HepG2 (cell line): ENCODE measurements around the gene CEP68. TPM values are rescaled to one million over a fixed set of nuclear protein-coding genes. Genes with fewer than 3 reads are reported as not detected.

Experiments used
- BCL6 ChIP-seq: IDR thresholded peaks from 2 replicates; pipeline ENCODE4 v1.6.1; 2016; ENCODE audit warnings: missing genetic modification reagents, missing compliant biosample characterization
- CREBL2 ChIP-seq: sonication (generic); formaldehyde crosslinking; IDR thresholded peaks from 2 replicates; pipeline ENCODE4 v1.8.1; 2023; ENCODE audit warnings: missing genetic modification reagents, mild to moderate bottlenecking, borderline replicate concordance
- HNRNPK ChIP-seq: fragments of 200-400 bp; formaldehyde crosslinking; IDR thresholded peaks from 2 replicates; pipeline ENCODE4 v1.6.1; 2018; ENCODE audit warnings: low read length, low read depth, moderate library complexity, mild to moderate bottlenecking; ENCODE audit not compliant: poor library complexity, severe bottlenecking
- NR1H2 ChIP-seq: sonication (generic); formaldehyde crosslinking; IDR thresholded peaks from 2 replicates; pipeline ENCODE4 v1.8.1; 2022; ENCODE audit warnings: low read depth, missing genetic modification reagents, borderline replicate concordance
- RCOR2 ChIP-seq: IDR thresholded peaks from 2 replicates; pipeline ENCODE4 v1.6.1; 2016; ENCODE audit warnings: missing biosample characterization, missing genetic modification reagents
- TEAD3 ChIP-seq: optimal IDR thresholded peaks from 2 replicates; pipeline ENCODE3; 2016; ENCODE audit warnings: borderline replicate concordance
- ZNF44 ChIP-seq: sonication (generic); formaldehyde crosslinking; IDR thresholded peaks from 2 replicates; pipeline ENCODE4 v1.5.1; 2020; ENCODE audit warnings: mild to moderate bottlenecking, missing genetic modification reagents
- ZNF615 ChIP-seq: sonication (generic); formaldehyde crosslinking; IDR thresholded peaks from 2 replicates; pipeline ENCODE4 v1.5.0; 2020; ENCODE audit warnings: mild to moderate bottlenecking, missing genetic modification reagents, borderline replicate concordance
- ZNF781 ChIP-seq: sonication (generic); formaldehyde crosslinking; IDR thresholded peaks from 2 replicates; pipeline ENCODE4 v1.5.1; 2020; ENCODE audit warnings: borderline replicate concordance, mild to moderate bottlenecking, missing genetic modification reagents; ENCODE audit errors: not compliant biosample characterization
- ZNF788 ChIP-seq: sonication (generic); formaldehyde crosslinking; IDR thresholded peaks from 2 replicates; pipeline ENCODE4 v1.5.0; 2020; ENCODE audit warnings: mild to moderate bottlenecking, missing genetic modification reagents, borderline replicate concordance
- polyA plus RNA-seq, 8 experiments: library from polyadenylated mRNA; depleted of rRNA in 3 of 8; stranded (reverse) in 7 of 8; unstranded in 1 of 8; fragments of >200 nt; fragmentation: Illumina TruSeq in 4 of 8; extraction: Trizol in 4 of 8; gene quantifications; 2 replicates each; pipeline versions ENCODE4 v1.2.1 to v1.2.3, GENCODE V29; 2011 to 2016; ENCODE audit warnings: low read depth in 4 of 8, missing spikeins in 1 of 8, mixed read lengths in 1 of 8; ENCODE audit not compliant: insufficient read depth in 1 of 8
- total RNA-seq, 5 experiments: library from RNA; depleted of rRNA; stranded (reverse); fragments of >200 nt; fragmentation: Illumina TruSeq; extraction: Trizol; gene quantifications; 2 replicates each; pipeline ENCODE4 v1.2.3, GENCODE V29; 2016; ENCODE audit warnings: low read depth in 1 of 5
- TF ChIP-seq, protein P1 (sequence below): sonication (generic); formaldehyde crosslinking; IDR thresholded peaks from 2 replicates; pipeline ENCODE4 v1.4.0; 2020; ENCODE audit warnings: missing genetic modification reagents
- TF ChIP-seq, protein P2 (sequence below): sonication (generic); formaldehyde crosslinking; IDR thresholded peaks from 2 replicates; pipeline ENCODE4 v1.4.0; 2020; ENCODE audit warnings: missing genetic modification reagents, low read depth, mild to moderate bottlenecking, borderline replicate concordance
- TF ChIP-seq, protein P3 (sequence below): sonication (generic); formaldehyde crosslinking; IDR thresholded peaks from 2 replicates; pipeline ENCODE4 v1.8.0; 2023; ENCODE audit warnings: mild to moderate bottlenecking, missing genetic modification reagents
- TF ChIP-seq, protein P4 (sequence below): sonication (generic); formaldehyde crosslinking; IDR thresholded peaks from 2 replicates; pipeline ENCODE4 v1.4.0; 2020; ENCODE audit warnings: missing genetic modification reagents, borderline replicate concordance
- TF ChIP-seq, protein P5 (sequence below): sonication (generic); formaldehyde crosslinking; IDR thresholded peaks from 2 replicates; pipeline ENCODE4 v1.4.0; 2020; ENCODE audit warnings: missing genetic modification reagents
- TF ChIP-seq, protein P6 (sequence below): sonication (generic); formaldehyde crosslinking; IDR thresholded peaks from 2 replicates; pipeline ENCODE4 v1.5.1; 2020; ENCODE audit warnings: missing genetic modification reagents, mild to moderate bottlenecking, borderline replicate concordance

CEP68 gene
- total and polyA plus RNA-seq, 2 of the 13 experiments (the other 11 are each of a cell fraction or from before 2014, with no cell fraction given), result 5.7 to 9.3 TPM

- TF ChIP-seq, protein P1, sequence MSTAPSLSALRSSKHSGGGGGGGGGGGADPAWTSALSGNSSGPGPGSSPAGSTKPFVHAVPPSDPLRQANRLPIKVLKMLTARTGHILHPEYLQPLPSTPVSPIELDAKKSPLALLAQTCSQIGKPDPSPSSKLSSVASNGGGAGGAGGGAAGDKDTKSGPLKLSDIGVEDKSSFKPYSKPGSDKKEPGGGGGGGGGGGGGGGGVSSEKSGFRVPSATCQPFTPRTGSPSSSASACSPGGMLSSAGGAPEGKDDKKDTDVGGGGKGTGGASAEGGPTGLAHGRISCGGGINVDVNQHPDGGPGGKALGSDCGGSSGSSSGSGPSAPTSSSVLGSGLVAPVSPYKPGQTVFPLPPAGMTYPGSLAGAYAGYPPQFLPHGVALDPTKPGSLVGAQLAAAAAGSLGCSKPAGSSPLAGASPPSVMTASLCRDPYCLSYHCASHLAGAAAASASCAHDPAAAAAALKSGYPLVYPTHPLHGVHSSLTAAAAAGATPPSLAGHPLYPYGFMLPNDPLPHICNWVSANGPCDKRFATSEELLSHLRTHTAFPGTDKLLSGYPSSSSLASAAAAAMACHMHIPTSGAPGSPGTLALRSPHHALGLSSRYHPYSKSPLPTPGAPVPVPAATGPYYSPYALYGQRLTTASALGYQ (CRISPR knock-in tag), result peak; percentile 75; the same call in 1 of the 2 replicates
- peak; percentile 33; the same call in 1 of the 2 replicates for TF ChIP-seq ZNF44 (CRISPR knock-in tag)
- peak; percentile 60 for TF ChIP-seq ZNF781 (CRISPR knock-in tag)
- TF ChIP-seq TEAD3 (CRISPR knock-in tag), result peak; percentile 70
- peak; percentile 37 for TF ChIP-seq HNRNPK
- TF ChIP-seq, protein P2, sequence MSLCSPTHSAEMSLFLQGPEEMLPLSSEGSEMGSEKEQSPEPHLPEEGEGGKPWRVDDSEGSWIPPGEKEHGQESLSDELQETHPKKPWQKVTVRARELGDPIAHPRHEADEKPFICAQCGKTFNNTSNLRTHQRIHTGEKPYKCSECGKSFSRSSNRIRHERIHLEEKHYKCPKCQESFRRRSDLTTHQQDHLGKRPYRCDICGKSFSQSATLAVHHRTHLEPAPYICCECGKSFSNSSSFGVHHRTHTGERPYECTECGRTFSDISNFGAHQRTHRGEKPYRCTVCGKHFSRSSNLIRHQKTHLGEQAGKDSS, result peak; percentile 81
- peak; percentile 53 for TF ChIP-seq BCL6
- TF ChIP-seq, protein P3, sequence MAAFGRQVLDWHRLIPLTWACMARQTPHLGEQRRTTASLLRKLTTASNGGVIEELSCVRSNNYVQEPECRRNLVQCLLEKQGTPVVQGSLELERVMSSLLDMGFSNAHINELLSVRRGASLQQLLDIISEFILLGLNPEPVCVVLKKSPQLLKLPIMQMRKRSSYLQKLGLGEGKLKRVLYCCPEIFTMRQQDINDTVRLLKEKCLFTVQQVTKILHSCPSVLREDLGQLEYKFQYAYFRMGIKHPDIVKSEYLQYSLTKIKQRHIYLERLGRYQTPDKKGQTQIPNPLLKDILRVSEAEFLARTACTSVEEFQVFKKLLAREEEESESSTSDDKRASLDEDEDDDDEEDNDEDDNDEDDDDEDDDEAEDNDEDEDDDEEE, result peak; percentile 54; the same call in 1 of the 2 replicates
- TF ChIP-seq ZNF788 (CRISPR knock-in tag), result peak; percentile 66; the same call in 1 of the 2 replicates
- 0 out of 2 replicates have a peak, but pooled peaks have one; percentile 62 for TF ChIP-seq NR1H2
- TF ChIP-seq, protein P4, sequence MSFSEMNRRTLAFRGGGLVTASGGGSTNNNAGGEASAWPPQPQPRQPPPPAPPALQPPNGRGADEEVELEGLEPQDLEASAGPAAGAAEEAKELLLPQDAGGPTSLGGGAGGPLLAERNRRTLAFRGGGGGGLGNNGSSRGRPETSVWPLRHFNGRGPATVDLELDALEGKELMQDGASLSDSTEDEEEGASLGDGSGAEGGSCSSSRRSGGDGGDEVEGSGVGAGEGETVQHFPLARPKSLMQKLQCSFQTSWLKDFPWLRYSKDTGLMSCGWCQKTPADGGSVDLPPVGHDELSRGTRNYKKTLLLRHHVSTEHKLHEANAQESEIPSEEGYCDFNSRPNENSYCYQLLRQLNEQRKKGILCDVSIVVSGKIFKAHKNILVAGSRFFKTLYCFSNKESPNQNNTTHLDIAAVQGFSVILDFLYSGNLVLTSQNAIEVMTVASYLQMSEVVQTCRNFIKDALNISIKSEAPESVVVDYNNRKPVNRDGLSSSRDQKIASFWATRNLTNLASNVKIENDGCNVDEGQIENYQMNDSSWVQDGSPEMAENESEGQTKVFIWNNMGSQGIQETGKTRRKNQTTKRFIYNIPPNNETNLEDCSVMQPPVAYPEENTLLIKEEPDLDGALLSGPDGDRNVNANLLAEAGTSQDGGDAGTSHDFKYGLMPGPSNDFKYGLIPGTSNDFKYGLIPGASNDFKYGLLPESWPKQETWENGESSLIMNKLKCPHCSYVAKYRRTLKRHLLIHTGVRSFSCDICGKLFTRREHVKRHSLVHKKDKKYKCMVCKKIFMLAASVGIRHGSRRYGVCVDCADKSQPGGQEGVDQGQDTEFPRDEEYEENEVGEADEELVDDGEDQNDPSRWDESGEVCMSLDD (CRISPR knock-in tag), result no peak
- TF ChIP-seq, protein P5, sequence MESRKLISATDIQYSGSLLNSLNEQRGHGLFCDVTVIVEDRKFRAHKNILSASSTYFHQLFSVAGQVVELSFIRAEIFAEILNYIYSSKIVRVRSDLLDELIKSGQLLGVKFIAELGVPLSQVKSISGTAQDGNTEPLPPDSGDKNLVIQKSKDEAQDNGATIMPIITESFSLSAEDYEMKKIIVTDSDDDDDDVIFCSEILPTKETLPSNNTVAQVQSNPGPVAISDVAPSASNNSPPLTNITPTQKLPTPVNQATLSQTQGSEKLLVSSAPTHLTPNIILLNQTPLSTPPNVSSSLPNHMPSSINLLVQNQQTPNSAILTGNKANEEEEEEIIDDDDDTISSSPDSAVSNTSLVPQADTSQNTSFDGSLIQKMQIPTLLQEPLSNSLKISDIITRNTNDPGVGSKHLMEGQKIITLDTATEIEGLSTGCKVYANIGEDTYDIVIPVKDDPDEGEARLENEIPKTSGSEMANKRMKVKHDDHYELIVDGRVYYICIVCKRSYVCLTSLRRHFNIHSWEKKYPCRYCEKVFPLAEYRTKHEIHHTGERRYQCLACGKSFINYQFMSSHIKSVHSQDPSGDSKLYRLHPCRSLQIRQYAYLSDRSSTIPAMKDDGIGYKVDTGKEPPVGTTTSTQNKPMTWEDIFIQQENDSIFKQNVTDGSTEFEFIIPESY, result no peak
- TF ChIP-seq RCOR2 (CRISPR knock-in tag), result no peak
- no peak for TF ChIP-seq ZNF615
- TF ChIP-seq, protein P6, sequence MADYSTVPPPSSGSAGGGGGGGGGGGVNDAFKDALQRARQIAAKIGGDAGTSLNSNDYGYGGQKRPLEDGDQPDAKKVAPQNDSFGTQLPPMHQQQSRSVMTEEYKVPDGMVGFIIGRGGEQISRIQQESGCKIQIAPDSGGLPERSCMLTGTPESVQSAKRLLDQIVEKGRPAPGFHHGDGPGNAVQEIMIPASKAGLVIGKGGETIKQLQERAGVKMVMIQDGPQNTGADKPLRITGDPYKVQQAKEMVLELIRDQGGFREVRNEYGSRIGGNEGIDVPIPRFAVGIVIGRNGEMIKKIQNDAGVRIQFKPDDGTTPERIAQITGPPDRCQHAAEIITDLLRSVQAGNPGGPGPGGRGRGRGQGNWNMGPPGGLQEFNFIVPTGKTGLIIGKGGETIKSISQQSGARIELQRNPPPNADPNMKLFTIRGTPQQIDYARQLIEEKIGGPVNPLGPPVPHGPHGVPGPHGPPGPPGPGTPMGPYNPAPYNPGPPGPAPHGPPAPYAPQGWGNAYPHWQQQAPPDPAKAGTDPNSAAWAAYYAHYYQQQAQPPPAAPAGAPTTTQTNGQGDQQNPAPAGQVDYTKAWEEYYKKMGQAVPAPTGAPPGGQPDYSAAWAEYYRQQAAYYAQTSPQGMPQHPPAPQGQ (CRISPR knock-in tag), result no peak
- TF ChIP-seq CREBL2 (CRISPR knock-in tag), result no peak; the same call in 1 of the 2 replicates
These were observed at the start of gene CEP68 (continued) for GRCh38 chr2:65056215-65057053.
